HL-60 (cell line): ENCODE measurements around the gene GDF11.
A peak's percentile ranks its signal among the peaks of the same experiment; 100 is the strongest.

Experiments
- DNase-seq, 2 experiments: peaks; one replicate each; pipeline ENCODE4 v3.0.0-alpha.2; 2010 to 2020; ENCODE audit warnings: low read depth in 1 of 2, low spot score in 1 of 2
- H3K27ac ChIP-seq: fragments of 250-450 bp; sonication (Bioruptor Pico); replicated peaks from 2 replicates; pipeline ENCODE4 v1.5.1; 2020; ENCODE audit warnings: mild to moderate bottlenecking, moderate library complexity
- H3K27me3 ChIP-seq: fragments of 250-450 bp; sonication (Bioruptor Pico); 2 replicates; pipeline ENCODE4 v1.5.1; 2021; ENCODE audit warnings: mild to moderate bottlenecking, moderate library complexity; ENCODE audit not compliant: insufficient read depth, poor library complexity, severe bottlenecking
- H3K4me3 ChIP-seq: replicated peaks from 2 replicates; pipeline ENCODE4 v1.5.1; 2011; ENCODE audit warnings: mild to moderate bottlenecking, control low read depth, low read length; ENCODE audit not compliant: insufficient read depth
- GABPA ChIP-seq: IDR thresholded peaks from 2 replicates; pipeline ENCODE4 v1.6.1; 2012; ENCODE audit warnings: low read depth
- POLR2AphosphoS5 ChIP-seq: IDR thresholded peaks from 2 replicates; pipeline ENCODE4 v1.6.1; 2012; ENCODE audit warnings: low read depth
- REST ChIP-seq: IDR thresholded peaks from 2 replicates; pipeline ENCODE4 v1.6.1; 2012; ENCODE audit warnings: low read depth; ENCODE audit not compliant: insufficient replicate concordance
- SPI1 ChIP-seq: IDR thresholded peaks from 2 replicates; pipeline ENCODE4 v1.6.1; 2012; ENCODE audit warnings: low read depth, mild to moderate bottlenecking, borderline replicate concordance
- TF ChIP-seq, protein P1 (sequence below): IDR thresholded peaks from one replicate; pipeline ENCODE4 v1.5.1; 2011; ENCODE audit warnings: low read length, control low read depth, inconsistent platforms; ENCODE audit not compliant: insufficient read depth

GDF11 gene

DNA sequence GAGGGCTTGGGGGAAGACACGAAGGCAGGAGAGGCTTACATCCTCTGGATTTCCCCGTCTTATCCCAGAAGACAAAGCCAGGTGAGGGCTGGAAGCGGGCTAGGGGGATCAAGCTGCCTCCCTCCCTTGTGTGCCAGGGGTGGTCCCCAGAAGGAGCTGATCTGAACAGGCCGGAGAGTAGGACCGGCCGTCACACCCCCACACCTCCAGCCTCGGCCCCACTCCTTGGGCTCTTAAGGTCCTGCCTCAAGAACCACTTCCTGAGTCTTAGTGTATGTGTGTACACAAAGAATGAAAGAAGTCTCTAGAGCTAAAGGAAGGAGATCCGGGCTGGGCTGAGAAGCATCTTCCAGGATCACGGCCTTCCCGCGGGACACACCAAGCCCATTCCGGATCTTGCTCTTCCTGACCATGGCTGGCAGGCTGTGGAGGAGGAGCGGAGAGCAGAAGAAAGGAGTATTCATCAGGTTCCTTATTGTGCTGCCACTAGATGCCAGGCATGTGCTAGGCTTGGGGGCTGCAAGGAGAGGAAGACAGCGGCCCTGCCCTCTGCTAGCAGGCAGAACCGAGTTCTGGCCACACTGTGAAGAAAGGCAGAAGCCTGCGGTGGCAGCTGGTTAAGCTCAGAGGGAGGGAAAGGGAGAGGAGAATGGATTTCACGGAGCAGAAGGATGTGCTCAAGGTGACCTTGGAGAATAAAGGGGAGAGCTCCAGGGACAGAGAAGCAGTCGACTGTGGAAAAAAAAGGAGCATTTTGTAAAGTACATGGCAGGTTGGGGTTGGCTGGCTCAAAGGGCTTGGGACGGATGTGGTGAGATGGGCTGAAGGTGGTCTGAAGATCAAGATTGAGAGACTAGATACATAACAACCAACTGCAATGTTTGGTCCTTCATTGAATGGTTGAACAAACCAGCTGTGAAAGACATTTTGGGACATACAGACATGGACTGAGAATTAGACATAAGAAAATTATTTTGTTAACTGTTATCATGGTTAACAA lies 12.8 kb upstream of the GDF11 start:
- TF ChIP-seq SPI1 (peak; percentile 32; the same call in 1 of the 2 replicates), GABPA (peak; percentile 11; the same call in 1 of the 2 replicates), REST (no peak), POLR2AphosphoS5 (no peak)
- TF ChIP-seq, protein P1, sequence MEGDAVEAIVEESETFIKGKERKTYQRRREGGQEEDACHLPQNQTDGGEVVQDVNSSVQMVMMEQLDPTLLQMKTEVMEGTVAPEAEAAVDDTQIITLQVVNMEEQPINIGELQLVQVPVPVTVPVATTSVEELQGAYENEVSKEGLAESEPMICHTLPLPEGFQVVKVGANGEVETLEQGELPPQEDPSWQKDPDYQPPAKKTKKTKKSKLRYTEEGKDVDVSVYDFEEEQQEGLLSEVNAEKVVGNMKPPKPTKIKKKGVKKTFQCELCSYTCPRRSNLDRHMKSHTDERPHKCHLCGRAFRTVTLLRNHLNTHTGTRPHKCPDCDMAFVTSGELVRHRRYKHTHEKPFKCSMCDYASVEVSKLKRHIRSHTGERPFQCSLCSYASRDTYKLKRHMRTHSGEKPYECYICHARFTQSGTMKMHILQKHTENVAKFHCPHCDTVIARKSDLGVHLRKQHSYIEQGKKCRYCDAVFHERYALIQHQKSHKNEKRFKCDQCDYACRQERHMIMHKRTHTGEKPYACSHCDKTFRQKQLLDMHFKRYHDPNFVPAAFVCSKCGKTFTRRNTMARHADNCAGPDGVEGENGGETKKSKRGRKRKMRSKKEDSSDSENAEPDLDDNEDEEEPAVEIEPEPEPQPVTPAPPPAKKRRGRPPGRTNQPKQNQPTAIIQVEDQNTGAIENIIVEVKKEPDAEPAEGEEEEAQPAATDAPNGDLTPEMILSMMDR = no peak
- Histone ChIP-seq H3K4me3 (peak overlapping the region; percentile 57), H3K27me3 (no peaks in the 10 kb centered on the region), H3K27ac (peak overlapping the region; percentile 86)
- DNase-seq = peak; percentile 76 to 79

DNA sequence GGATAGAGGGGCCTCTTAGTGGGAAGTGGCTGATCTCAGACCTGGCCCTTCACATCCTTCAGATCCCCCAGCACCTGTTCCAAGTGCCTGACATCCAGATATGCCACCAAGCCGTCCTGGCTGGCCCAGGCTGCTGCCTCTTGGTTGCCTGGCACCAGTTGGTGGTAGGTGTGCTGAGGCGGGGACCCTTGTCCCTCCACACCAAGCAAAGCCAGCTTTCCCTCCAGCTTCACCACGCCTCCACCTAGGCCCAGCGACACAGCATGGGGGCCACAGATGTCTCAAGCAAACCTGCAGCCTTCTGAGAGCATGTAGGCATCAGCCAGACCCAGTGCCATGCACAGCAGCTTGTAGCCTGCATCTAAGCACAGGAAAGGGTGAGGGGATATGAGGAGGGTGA lies 10.6 kb upstream of the GDF11 start:
- H3K4me3 ChIP-seq = no peak overlapping the region
- no peaks in the 10 kb centered on the region for H3K27me3 ChIP-seq
- DNase-seq = no peak
- H3K27ac ChIP-seq = no peak overlapping the region
- no peak for TF ChIP-seq REST
- no peak for TF ChIP-seq SPI1
- no peak for TF ChIP-seq GABPA
- TF ChIP-seq POLR2AphosphoS5 = no peak
- TF ChIP-seq, protein P1 = no peak

GRCh38 chr12:55733021-55733555 lies 9.8 kb upstream of the GDF11 start:
- DNase-seq = no peak
- Histone ChIP-seq H3K27ac (no peak overlapping the region), H3K27me3 (no peaks in the 10 kb centered on the region), H3K4me3 (no peak overlapping the region)
- TF ChIP-seq GABPA (no peak), REST (no peak), POLR2AphosphoS5 (no peak), SPI1 (no peak)
- TF ChIP-seq, protein P1 = no peak
